Activated CD4-positive, alpha-beta T cell treated with anti-CD3 and anti-CD28 coated beads, Interleukin-2, amount 50 U/mL, for 48 hours (primary cell): Measurements from ENCODE around the gene HUNK.
"Not testable (repeated sequence)": the region's sequence is repeated elsewhere in the genome, so short reads cannot be mapped to it uniquely, and the experiment has no call there.

Source experiments
- DNase-seq, 2 experiments: peaks; one replicate each; pipeline ENCODE4 v3.0.0-alpha.2; 2020

Gene HUNK

GRCh38 chr21:32008714-32009113 is 135.9 kb downstream of the HUNK start:
- DNase-seq: no peak

GRCh38 chr21:32009263-32009662 is 136.4 kb downstream of the HUNK start:
- DNase-seq: no peak

- DNase-seq: no peak
Measured at GRCh38 chr21:32015461-32016139, 142.8 kb downstream of the HUNK start.

- DNase-seq: no peak
Measured at GRCh38 chr21:32018381-32018780, 145.6 kb downstream of the HUNK start.

GRCh38 chr21:32020564-32020963 is 147.7 kb downstream of the HUNK start:
- DNase-seq: no peak

GRCh38 chr21:32021319-32021994 is 148.6 kb downstream of the HUNK start:
- DNase-seq: no peak

GRCh38 chr21:32022146-32022545 is 149.3 kb downstream of the HUNK start:
- no peak for DNase-seq

GRCh38 chr21:32030146-32030652 is 157.4 kb downstream of the HUNK start:
- DNase-seq: no peak

GRCh38 chr21:32034850-32035249 is 162.0 kb downstream of the HUNK start:
- DNase-seq: no peak

- no peak for DNase-seq
Measured at GRCh38 chr21:32035617-32036016, 162.8 kb downstream of the HUNK start.

- no peak for DNase-seq
Measured at GRCh38 chr21:32036756-32037155, 163.9 kb downstream of the HUNK start.

- DNase-seq: not testable (repeated sequence)
Measured at GRCh38 chr21:32038751-32039150, 165.9 kb downstream of the HUNK start.

- DNase-seq: no peak
Measured at GRCh38 chr21:32043458-32043857, 170.6 kb downstream of the HUNK start.

GRCh38 chr21:32044205-32045180 is 171.7 kb downstream of the HUNK start:
- no peak for DNase-seq

- DNase-seq: no peak
Measured at GRCh38 chr21:32046191-32046590, 173.4 kb downstream of the HUNK start.

GRCh38 chr21:32048353-32048752 is 175.5 kb downstream of the HUNK start:
- no peak for DNase-seq
